Astrocyte of the hippocampus (primary cell): Measurements from ENCODE around the gene CAPN10.

ENCODE experiments used
- DNase-seq: peaks from one replicate; pipeline ENCODE4 v3.0.0; 2011; ENCODE audit warnings: low read depth, low spot score

CAPN10 gene

GRCh38 chr2:240589375-240589774 is 2.8 kb downstream of the CAPN10 start:
- no peak for DNase-seq

- DNase-seq = no peak
Measured at GRCh38 chr2:240589850-240590525, 3.5 kb downstream of the CAPN10 start.

- no peak for DNase-seq
Measured at GRCh38 chr2:240590681-240591111, 4.2 kb downstream of the CAPN10 start.

DNA sequence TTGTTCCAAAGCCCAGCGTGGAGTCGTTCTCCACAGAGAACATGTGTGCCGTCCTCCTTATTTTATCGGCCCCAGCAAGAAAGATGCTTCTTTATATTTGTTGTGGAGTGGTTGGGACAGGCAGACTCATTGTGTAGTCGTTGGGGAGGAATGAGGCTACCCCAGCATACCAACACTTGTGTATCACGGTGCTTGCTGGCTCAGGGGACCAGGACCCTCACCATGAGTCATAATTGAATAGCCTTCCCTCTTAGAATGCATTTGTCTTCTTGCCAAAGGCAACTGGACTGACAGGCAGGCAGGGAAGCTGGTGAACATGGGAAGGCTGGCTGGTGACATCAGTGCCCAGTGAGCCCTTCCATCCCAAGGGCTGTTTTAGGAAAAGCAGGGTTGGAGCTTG is 4.7 kb downstream of the CAPN10 start:
- peak; percentile 89 for DNase-seq

GRCh38 chr2:240591784-240592183 is 5.2 kb downstream of the CAPN10 start:
- no peak for DNase-seq

DNA sequence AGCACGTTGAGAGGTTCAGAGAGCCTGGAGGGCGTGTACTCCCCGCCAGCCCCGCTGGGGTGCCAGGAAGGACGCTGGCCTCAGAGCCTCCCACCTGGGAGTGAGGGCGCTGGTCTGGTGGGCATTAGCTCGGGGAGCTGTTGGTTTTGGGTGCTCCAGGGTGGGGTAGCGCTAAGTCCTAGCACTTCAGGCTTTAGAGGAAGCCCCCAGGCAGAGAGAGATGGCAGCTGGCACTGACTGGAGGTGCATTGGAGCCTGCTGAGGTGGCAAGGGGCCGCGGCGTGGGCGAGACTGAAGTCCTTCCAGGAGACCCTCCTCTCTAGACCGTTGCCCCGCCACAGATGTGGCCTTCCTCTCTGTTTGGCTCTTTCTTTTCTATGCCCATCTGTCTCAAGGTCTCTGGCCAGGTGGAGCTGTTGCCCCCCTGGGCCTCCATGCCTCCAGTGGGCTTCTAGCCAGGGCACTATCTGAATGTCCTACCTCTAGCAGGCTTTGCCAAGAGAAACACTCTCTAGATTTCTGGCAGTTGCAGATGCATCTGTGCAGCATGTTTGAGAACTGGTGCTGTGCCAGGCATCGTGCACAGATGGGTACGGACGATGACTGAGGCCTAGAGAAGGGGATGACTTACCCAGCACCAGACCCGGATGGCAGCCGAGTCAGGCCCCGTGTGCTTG is 6.6 kb downstream of the CAPN10 start:
- no peak for DNase-seq

DNA sequence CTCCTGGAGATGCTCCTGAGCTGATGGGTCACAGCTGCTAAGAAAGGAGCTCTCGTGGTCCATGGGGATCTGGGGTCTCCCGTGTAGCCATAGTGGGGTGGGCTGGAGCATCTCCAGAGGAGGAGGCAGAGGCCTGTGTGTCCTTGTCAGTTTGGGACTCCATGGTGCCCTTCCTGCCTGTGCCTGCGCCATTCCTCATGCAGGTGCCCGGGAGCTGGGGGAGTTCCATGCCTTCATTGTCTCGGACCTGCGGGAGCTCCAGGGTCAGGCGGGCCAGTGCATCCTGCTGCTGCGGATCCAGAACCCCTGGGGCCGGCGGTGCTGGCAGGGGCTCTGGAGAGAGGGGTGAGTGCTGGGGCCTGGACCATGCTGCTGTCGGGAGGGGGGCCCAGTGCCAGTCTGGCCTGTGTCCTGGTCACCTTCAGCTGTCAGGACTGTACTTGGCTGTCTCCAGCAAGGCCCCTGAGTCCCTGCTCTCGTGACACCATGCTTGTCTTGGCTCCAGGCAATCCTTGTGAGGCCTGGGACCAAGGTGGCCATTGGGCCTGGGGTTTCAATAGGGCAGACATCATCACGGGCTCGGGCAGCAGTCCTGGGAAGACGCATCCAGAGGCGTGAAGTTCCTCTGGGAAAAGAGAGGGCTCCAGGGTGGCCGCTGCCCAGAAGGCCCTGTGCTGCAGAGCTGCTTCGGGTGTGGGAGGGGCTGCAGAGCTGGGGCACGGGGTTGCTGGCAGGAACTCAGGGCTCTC is 7.3 kb downstream of the CAPN10 start:
- no peak for DNase-seq

DNA sequence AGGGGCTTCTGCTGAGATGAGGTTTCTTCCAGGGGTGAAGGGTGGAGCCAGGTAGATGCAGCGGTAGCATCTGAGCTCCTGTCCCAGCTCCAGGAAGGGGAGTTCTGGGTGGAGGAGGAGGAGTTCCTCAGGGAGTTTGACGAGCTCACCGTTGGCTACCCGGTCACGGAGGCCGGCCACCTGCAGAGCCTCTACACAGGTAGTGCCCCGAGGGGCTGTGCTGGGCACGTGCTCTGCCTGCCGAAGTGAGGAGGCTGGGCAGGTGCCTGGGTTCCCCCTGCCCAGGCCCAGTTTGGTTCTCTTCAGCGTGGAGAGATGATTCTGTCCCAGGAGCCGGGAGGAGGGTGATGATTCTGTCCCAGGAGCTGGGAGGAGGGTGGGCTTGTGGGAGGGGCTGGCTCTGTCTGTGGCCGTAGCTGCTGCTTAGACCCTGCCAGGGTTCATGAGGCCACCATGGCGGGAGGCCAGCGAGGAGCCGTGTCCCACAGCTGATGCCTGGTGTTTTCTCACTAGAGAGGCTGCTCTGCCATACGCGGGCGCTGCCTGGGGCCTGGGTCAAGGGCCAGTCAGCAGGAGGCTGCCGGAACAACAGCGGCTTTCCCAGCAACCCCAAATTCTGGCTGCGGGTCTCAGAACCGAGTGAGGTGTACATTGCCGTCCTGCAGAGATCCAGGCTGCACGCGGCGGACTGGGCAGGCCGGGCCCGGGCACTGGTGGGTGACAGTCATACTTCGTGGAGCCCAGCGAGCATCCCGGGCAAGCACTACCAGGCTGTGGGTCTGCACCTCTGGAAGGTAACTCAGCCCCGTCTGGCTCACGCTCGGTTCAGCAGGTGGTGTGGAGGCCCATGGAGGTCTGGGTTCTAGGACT is 8.2 kb downstream of the CAPN10 start:
- no peak for DNase-seq

- DNase-seq = peak; percentile 19
Measured at GRCh38 chr2:240595381-240596079, 9.0 kb downstream of the CAPN10 start.

- no peak for DNase-seq
Measured at GRCh38 chr2:240596080-240596460, 9.5 kb downstream of the CAPN10 start.

GRCh38 chr2:240596491-240596931 is 10.0 kb downstream of the CAPN10 start:
- peak; percentile 31 for DNase-seq

- no peak for DNase-seq
Measured at GRCh38 chr2:240597054-240597418, 10.5 kb downstream of the CAPN10 start.

DNA sequence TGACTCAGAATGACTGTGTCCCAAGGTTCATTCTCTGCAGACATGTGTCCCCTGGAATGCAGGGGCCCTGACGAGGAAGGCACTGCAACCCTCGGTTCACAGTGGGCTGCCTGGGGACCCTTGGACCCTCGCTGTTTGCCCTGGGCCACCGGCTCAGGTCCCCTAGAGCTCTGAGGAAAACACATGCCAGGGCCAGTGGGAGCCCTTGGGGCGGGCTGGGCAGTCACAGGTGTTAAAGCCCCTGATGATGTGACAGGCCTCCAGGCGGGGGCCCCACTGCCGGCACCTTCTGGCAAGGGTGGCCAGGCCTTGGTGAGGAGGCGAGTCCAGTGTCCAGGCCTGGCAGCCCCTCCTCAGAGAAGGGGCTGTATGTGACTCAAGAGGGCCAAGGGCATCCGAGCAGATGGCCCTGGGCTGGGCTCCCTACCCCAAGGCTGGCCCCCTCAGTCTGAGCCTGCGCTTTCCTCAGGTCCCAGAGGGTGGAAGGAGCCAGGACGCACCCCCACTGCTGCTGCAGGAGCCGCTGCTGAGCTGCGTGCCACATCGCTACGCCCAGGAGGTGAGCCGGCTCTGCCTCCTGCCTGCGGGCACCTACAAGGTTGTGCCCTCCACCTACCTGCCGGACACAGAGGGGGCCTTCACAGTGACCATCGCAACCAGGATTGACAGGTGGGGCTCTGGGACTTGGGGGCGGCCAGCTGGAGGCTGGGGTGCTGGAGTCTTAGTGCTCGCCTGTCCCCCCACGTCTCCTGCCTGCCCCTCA is 11.1 kb downstream of the CAPN10 start:
- DNase-seq = no peak

- DNase-seq = no peak
Measured at GRCh38 chr2:240598311-240598911, 11.9 kb downstream of the CAPN10 start.

DNA sequence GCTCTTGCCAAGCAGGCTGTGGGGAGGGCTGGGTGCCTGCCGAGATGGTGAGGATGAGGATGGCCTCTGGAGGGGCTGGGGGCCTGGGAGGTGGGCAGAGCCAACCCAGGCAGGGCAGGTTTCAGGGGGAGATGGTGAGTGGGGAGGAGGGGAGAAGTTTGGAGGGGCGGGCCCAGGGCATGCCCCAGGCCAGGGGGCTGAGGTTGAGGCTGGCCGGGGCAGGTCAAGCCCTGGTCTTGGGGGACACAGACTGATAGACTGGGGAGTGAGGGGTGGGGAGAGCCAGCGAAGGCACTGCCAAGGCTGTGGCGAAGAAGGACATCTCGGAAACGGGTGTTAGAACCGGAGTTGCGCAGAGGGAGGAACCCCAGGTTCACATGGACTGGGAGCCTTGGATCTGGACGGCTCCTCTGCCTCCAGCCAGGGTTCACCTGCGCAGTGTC is 12.6 kb downstream of the CAPN10 start:
- DNase-seq = no peak

DNA sequence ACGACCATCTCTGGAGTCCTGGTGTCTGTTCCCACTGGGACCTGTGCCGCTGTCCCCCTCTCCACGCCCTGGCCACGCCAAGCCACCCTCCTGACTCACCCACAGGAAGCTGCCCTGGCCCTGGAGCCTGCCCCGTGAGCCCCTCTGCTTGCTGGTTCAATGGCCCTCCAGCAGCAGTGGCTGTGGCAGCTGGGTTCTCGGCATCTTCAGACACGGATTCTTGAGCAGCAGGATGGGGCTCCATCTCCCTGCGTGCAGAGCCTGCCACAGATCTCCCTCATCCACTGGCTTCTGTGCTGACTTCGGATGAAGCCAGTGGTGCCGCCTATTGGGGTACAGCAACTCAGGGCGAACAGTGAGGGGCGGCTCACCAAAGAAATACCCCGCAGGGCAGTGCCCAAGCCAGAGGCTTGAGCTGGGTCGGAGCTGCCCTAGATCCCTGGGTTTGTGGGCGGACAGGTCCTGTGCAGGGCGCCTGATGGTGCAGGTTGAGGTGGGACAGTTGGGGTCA is 14.0 kb downstream of the CAPN10 start:
- DNase-seq = no peak

GRCh38 chr2:240601061-240601830 is 14.7 kb downstream of the CAPN10 start:
- DNase-seq = no peak

DNA sequence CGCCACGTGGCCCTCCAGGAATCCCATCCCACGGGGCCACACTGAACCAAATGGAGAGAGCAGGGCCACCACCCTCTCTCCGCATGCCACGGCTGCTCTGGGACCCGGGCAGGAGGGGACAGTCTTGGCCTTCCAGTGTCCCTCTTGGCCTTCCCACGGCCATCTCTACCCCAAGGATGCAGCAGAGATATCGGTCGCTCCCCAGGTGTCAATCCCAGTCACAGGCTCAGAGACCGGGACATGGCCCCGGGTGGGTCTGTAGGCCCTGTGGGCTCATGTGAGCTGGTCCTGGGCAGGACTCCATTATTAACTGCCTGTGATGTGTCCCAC is 15.3 kb downstream of the CAPN10 start:
- no peak for DNase-seq
